ENCODE measurements around the gene TMEM100. TPM values are rescaled to one million over a fixed set of nuclear protein-coding genes. Genes with fewer than 3 reads are reported as not detected.
A peak's percentile ranks its signal among the peaks of the same experiment; 100 is the strongest.

The TMEM100 gene
- total RNA-seq = not detected in 2 replicates

GRCh38 chr17:55722742-55723487 lies at the start of gene TMEM100:
Gene TMEM100 (minus strand): TSS chr17:55722864. CDS start chr17:55721070, 1,794 bp downstream.
- DNase-seq (ENCODE audit: low read depth) = no peak
- TF ChIP-seq, protein P1, sequence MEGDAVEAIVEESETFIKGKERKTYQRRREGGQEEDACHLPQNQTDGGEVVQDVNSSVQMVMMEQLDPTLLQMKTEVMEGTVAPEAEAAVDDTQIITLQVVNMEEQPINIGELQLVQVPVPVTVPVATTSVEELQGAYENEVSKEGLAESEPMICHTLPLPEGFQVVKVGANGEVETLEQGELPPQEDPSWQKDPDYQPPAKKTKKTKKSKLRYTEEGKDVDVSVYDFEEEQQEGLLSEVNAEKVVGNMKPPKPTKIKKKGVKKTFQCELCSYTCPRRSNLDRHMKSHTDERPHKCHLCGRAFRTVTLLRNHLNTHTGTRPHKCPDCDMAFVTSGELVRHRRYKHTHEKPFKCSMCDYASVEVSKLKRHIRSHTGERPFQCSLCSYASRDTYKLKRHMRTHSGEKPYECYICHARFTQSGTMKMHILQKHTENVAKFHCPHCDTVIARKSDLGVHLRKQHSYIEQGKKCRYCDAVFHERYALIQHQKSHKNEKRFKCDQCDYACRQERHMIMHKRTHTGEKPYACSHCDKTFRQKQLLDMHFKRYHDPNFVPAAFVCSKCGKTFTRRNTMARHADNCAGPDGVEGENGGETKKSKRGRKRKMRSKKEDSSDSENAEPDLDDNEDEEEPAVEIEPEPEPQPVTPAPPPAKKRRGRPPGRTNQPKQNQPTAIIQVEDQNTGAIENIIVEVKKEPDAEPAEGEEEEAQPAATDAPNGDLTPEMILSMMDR (conservative IDR thresholded peaks at IDR 0.05; ENCODE audit: low read depth, low read length) = no peak
- peak within 1 kb of the TSS; percentile 29 for H3K4me3 ChIP-seq (ENCODE audit: low read depth, low read length)

DNA sequence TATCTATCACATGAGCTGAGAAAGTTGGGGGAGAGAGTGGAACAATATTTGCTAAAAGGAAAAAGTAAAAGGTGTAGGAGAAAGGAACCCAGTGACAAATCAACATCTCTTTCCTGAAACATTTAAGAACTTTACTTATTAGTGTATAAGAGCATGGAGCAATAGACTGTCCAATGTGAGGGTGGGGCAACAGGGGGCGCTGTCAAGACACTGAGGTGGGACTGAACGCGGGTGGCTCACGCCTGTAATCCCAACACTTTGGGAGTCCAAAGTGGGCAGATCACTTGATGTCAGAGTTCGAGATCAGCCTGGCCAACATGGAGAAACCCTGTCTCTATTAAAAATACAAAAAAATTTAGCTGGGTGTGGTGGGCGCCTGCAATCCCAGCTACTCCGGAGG lies 49.4 kb upstream of the TMEM100 start:
- TF ChIP-seq, protein P1 (conservative IDR thresholded peaks at IDR 0.05; ENCODE audit: low read depth, low read length) = peak; percentile 17
- no peak overlapping the region for H3K4me3 ChIP-seq (ENCODE audit: low read depth, low read length)
- DNase-seq (ENCODE audit: low read depth) = no peak

GRCh38 chr17:55770196-55770870 lies 47.7 kb upstream of the TMEM100 start:
- TF ChIP-seq, protein P1 (conservative IDR thresholded peaks at IDR 0.05; ENCODE audit: low read depth, low read length) = peak; percentile 58
- H3K4me3 ChIP-seq (ENCODE audit: low read depth, low read length) = no peak overlapping the region
- DNase-seq (ENCODE audit: low read depth) = peak; percentile 26

GRCh38 chr17:55769625-55770000 lies 46.9 kb upstream of the TMEM100 start:
- no peak overlapping the region for H3K4me3 ChIP-seq (ENCODE audit: low read depth, low read length)
- TF ChIP-seq, protein P1 (conservative IDR thresholded peaks at IDR 0.05; ENCODE audit: low read depth, low read length) = no peak
- peak; percentile 52 for DNase-seq (ENCODE audit: low read depth)

DNA sequence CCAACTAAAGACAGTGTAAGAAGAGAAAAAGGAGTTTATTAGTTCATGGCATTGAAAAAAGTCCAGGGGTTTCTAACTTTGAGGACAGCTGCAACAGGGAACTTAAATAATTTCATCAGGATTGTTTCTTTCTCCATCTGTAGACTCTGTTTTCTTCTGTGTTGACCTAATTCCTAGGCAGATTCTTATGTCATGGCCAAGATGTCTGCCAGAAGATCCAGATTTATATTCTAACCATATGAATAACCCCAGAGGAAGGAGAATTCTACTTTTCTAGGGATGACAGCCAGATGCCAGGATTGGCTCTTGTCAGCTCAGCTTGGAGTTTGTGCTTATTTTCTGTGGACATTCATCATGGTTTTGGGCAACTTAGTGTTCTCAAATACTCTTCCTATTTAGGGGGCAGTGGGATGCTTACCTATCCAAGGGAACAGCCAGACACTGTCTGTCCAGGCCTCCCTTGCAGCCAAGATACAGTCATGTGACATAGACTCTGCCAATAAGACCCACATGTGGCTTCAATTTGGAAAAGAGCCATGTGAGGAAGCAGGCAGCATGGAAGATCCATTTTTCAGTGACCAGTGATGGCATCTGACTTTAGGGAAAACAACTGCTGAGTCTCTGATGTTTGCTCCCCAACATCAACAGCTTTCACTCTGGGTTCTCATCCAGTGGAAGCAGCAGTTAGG lies 46.4 kb upstream of the TMEM100 start:
- no peak for DNase-seq (ENCODE audit: low read depth)
- TF ChIP-seq, protein P1 (conservative IDR thresholded peaks at IDR 0.05; ENCODE audit: low read depth, low read length) = no peak
- H3K4me3 ChIP-seq (ENCODE audit: low read depth, low read length) = no peak overlapping the region

- TF ChIP-seq, protein P1 (conservative IDR thresholded peaks at IDR 0.05; ENCODE audit: low read depth, low read length) = no peak
- no peak overlapping the region for H3K4me3 ChIP-seq (ENCODE audit: low read depth, low read length)
- DNase-seq (ENCODE audit: low read depth) = no peak
Observed at GRCh38 chr17:55765472-55765871, 42.8 kb upstream of the TMEM100 start.

Measured in epithelial cell of proximal tubule (primary cell).